GM18867 (cell line): ENCODE results near the gene INHBC.
"Not testable (repeated sequence)": the region's sequence is repeated elsewhere in the genome, so short reads cannot be mapped to it uniquely, and the experiment has no call there.

Source experiments
- ATAC-seq: cut with Tn5 transposase; IDR thresholded peaks from one replicate; pipeline ENCODE4 v1.9.1; 2021; ENCODE audit warnings: mild to moderate bottlenecking, moderate library complexity; ENCODE audit not compliant: unreplicated experiment

The INHBC gene, protein sequence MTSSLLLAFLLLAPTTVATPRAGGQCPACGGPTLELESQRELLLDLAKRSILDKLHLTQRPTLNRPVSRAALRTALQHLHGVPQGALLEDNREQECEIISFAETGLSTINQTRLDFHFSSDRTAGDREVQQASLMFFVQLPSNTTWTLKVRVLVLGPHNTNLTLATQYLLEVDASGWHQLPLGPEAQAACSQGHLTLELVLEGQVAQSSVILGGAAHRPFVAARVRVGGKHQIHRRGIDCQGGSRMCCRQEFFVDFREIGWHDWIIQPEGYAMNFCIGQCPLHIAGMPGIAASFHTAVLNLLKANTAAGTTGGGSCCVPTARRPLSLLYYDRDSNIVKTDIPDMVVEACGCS

DNA sequence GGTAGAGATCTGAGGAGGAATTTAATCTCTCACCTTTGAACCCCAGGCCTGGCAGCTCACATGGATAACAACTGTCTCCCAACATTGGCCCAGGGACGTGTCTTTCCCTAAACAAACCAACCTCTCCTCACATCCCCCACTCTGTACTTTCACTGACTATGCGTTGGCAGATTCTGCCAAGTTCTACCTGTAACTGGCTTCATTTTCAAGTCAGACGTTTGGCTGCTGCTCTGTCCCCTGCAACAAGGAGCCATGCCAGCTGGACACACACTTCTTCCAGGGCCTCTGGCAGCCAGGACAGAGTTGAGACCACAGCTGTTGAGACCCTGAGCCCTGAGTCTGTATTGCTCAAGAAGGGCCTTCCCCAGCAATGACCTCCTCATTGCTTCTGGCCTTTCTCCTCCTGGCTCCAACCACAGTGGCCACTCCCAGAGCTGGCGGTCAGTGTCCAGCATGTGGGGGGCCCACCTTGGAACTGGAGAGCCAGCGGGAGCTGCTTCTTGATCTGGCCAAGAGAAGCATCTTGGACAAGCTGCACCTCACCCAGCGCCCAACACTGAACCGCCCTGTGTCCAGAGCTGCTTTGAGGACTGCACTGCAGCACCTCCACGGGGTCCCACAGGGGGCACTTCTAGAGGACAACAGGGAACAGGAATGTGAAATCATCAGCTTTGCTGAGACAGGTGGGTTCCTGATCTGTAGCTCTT lies at the start of gene INHBC:
TSS of gene INHBC (plus strand) at position 268 of the 707 bp plus-strand sequence. CDS start at position 371, 103 bp downstream.
- ATAC-seq, result no peak

DNA sequence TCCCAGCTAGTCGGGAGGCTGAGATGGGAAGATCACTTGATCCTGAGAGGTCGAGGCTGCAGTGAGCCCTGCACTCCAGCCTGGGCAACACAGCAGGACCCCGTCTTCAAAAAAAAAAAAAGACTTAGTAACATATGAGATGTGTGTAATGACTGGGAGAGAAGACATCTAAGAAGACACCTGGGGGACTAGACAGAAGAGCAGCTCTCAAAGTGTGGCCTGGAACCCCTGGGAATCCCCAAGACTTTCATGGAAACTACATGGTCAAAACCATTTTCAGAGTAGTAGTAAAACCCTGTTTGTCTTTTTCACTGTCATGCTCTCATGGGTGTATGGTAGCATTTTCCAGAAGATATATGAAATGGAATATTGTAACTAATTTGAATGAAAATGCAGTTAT lies 49.0 kb upstream of the INHBC start:
- ATAC-seq, result no peak

DNA sequence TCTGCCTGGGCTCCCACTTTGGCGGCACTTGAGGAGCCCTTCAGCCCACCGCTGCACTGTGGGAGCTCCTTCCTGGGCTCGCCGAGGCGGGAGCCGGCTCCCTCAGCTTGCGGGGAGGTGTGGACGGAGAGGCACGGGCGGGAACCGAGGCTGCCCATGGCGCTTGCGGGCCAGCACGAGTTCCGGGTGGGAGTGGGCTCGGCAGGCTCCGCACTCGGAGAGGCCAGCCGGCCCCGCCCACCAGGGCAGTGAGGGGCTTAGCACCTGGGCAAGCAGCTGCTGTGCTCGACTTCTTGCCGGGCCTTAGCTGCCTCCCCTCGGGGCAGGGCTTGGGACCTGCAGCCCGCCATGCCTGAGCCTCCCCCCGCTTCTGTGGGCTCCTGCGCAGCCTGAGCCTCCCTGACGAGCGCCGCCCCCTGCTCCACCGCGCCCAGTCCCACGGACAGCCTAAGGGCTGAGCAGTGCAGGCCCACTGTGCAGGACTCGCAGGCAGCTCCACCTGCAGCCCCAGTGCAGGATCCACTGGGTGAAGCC lies 48.3 kb upstream of the INHBC start:
- ATAC-seq, result no peak

DNA sequence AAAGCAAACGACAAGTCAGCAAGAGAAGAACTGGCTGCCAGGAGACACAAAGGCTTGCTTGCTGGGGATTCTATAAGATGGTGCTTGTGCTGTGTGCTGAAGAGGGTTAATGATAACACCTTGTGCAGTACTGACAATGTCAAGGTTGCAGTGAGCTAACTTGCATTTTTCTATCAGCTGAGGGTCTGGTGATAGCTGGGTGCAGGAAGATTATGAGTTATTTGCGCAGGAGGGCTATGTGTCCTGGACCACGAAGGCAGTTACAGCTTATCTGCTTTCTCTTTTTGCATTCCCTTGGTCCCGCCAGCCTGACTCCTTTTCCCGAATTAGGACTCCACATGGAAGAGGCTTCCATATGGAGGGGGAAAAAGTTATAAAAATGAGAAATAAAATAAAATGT lies 46.2 kb upstream of the INHBC start:
- ATAC-seq, result no peak

DNA sequence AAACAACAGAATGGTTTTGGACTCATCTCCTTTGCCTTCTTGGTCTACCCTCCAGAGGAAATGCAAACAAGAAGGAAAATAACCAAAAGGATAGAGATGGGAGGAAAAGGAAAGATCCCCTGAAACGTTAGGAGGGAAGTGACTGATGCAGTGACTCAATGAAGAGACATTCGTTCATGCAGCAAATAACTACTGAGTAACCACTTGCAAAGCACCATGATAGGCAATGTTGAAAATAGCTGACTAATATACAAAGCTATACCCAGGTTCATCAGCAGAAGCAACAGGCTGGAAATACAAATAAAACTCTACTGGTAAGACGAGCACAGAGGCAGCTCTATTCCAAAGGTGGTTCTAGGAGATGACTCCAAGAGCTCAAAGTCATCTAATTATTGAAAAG lies 45.6 kb upstream of the INHBC start:
- ATAC-seq, result no peak

DNA sequence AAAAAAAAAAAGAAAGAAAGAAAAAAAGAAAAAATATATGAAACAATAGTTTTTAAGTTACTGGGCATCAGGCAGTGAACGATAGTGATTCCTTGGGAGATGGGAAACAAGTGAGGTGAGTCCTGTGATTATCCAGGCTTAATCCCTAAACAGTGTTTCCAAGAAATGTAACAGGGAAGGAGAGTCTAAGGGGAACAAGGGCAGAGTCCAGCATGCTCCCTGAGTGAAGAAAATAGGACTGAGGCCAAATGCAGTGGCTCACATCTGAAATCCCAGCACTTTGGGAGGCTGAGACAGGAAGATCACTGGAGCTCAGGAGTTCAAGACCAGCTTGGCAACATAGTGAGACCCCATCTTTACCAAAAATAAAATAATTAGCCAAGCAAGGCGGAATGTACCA lies 44.4 kb upstream of the INHBC start:
- no peak for ATAC-seq

DNA sequence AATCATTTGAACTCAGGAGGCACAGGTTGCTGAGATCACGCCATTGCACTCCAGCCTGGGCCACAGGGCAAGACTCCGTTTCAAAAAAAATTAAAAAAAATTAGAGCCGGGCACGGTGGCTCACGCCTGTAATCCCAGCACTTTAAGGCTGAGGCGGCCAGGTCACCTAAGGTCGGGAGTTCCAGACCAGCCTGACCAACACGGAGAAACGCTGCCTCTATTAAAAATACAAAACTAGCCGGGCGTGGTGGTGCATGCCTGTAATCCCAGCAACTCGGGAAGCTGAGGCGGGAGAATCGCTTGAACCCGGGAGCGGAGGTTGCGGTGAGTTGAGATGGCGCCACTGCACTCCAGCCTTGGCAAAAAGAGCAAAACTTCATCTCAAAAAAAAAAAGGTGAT lies 39.5 kb upstream of the INHBC start:
- no peak for ATAC-seq

DNA sequence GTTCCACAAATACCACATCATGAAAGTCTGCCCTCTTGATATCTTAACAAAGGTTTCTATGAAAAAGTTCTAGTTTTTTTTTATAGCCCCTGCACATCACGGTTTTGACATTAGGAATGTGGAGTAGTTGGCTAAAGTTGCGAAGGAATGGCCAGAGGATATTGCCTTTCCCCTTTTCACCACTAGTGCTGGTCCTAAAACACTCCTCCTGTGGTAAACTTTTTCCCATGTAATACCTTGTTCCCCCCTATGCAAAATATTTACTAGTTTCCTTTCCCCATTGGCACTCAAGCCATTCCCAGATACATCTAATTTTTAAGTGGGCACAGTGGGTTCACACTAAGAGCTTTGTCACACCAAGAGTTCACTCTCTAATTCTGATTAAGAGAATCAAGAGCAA lies 37.1 kb upstream of the INHBC start:
- no peak for ATAC-seq

DNA sequence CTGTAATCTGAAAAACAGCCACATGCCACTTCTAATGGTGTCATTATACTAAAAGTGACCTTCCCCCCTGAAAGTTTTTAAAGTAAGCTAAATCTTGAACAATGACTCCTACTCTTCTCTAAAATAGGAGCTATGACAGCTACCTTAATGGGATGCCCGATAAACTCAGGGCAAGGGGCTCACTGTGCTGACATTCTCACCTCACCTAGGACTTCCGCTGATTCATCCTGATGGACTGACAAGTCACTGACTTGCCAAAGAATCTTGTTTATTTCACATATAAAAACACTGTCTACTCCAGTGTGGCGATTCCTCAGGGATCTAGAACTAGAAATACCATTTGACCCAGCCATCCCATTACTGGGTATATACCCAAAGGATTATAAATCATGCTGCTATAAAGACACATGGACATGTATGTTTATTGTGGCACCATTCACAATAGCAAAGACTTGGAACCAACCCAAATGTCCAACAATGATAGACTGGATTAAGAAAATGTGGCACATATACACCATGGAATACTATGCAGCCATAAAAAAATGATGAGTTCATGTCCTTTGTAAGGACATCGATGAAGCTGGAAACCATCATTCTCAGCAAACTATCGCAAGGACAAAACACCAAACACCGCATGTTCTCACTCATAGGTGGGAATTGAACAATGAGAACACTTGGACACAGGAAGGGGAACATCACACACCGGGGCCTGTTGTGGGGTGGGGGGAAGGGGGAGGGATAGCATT lies 34.7 kb upstream of the INHBC start:
- ATAC-seq, result not testable (repeated sequence)

DNA sequence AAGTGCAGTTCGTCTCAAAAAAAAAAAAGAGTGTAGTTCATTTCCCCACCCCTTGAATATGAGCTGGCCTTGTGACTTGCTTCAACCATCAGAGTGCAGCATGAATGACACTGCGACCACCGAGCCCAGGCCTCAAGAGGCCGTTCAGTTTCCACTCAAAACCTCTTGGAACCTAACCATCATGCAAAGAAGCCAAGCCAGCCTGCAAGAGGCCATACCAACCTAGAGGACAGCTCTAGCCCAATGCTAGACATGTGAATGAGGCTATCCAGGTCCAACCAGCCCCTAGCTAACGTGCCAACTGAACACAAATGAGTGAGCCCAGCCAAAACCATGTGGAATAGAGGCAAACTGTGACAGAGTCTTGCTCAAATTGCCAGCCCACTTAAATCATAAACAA lies 33.4 kb upstream of the INHBC start:
- ATAC-seq, result no peak

DNA sequence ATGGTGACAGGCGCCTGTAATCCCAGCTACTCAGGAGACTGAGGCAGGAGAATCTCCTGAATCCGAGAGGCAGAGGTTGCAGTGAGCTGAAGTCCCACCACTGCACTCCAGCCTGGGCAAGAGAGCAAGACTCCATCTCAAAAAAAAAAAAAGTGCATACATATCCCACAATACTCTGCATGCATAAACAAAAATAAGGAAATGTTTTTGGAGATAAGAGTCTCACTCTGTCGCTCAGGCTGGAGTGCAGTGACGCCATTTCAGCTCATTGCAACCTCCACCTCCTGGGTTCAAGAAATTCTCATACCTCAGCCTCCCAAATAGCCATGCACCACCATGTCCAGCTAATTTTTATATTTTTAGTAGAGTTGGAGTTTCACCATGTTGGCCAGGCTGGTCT lies 32.4 kb upstream of the INHBC start:
- ATAC-seq, result not testable (repeated sequence)

DNA sequence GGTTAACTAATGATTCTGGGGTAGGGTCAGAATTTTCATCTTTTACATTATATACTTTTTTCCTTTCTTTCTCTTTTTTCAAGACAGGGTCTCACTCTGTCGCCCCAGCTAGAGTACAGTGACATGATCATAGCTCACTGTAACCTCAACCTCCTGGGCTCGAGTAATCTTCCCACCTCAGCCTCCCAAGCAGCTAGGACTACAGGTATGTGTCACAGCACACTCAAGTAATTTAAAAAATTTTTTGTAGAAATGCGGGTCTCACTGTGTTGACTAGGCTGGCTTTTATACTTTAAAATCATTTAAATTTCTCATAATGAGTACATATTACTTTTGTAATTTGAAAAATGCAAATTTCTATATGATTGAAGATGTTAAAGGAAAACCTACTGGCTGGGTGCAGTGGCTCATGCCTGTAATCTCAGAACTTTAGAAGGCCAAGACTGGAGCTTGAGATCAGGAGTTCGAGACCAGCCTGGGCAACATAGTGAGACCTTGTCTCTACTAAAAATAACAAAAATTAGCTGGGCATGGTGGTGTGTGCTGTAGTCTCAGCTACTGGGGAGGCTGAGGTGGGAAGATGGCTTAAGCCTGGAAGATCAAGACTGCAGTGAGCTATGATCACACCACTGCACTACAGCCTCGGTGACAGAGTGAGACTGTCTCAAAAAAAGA lies 29.5 kb upstream of the INHBC start:
- no peak for ATAC-seq

DNA sequence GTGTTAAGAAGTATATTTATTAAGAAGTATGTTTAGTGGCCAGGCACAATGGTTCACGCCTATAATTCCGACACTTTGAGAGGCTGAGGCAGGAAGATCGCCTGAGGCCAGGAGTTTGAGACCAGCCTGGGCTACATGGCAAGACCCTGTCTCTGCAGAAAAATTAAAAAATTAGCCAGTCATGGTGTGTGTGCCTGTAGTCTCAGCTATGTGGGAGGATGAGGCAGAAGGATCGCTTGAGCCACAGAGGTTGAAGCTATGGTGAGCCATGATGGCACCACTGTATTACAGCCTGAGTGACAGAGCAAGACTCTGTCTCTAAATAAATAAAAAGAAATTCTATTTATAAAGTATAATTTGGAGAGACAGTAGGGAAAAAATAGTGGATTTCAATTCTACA lies 24.1 kb upstream of the INHBC start:
- no peak for ATAC-seq

DNA sequence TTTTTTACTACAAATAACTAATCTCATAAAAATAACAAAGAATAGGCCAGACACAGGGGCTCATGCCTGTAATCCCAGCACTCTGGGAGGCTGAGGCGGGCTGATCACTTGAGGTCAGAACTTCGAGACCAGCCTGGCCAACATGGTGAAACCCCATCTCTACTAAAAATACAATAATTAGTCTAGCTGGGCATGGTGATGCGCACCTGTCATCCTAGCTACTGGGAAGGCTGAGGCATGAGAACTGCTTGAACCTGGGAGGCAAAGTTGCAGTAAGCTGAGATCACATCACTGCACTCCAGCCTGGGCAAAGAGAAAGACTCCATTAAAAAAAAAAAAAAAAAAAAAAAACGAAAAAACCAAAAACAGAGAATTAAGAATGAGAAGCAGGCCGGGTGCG lies 20.4 kb upstream of the INHBC start:
- ATAC-seq, result not testable (repeated sequence)

DNA sequence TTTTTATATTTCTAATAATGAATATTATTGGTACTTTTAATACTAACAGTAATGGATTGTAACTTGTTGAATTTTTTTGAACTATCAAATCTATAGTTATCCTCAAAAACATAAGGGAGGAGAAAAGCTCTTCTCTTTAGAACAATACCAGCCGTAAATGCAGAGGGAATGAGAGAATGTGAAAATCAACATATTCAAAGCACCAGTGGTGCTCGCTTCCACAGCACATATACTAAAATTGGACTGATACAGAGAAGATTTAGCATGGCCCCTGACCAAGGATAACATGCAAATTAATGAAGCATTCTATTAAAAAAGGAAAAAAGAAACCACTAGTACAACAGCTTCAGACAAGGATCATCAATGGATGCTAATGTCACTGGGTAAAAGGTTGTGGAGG lies 19.5 kb upstream of the INHBC start:
- no peak for ATAC-seq

DNA sequence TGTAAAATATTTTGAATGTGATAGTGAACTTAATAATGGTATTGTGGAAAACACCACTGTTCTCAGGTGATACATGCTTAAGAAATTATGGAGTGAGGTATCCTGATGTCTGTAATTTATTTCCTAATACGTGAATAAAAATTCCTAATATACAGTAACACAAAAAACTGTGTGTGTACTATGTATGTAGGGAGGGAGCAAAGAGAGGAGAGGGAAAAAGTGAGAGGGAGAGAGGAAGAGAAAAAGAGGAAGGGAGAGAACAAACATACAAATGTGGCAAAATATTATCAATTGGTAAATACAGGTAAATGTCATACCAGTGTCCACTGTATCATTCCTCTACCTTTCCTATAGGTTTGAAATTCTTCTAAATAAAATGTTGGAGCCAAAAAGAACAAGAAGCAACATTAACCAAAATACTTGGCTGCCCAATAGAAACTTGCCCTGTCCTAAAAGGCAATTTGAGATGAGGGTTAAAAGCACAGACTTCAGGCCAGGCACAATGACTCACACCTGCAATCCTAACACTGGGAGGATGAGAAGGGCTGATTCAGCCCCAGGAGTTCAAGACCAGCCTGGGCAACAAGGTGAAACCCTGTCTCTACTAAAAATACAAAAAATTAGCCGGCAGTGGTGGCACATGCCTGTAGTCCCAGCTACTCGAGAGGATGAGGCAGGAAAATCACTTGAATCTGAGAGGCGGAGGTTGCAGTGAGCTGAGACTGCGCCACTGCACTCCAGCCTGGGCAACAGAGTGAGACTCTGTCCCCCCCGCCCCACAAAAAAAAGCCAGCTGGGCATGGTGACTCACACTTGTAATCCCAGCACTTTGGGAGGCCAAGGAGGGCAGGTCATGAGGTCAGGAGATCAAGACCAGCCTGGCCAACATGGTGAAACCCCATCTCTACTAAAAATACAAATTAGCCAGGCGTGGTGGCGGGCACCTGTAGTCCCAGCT lies 18.3 kb upstream of the INHBC start:
- no peak for ATAC-seq

DNA sequence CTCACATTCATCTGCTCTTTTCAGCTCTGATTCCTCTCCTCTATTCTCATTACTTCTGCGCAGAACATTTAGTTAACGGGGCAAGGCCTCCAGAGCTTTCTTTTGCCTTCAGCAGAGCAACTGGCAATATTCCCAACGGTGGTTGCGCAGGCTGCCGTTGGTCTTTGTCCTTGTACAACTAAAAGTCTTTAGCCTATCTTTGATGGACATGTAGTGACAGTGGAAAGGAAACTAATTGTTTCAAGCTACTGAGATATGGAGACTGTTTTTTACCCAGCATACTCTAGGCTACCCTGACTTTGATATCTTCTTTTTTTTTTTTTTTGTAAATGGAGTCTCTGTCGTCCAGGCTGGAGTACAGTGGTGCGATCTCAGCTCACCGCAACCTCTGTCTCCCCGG lies 16.3 kb upstream of the INHBC start:
- ATAC-seq, result no peak

DNA sequence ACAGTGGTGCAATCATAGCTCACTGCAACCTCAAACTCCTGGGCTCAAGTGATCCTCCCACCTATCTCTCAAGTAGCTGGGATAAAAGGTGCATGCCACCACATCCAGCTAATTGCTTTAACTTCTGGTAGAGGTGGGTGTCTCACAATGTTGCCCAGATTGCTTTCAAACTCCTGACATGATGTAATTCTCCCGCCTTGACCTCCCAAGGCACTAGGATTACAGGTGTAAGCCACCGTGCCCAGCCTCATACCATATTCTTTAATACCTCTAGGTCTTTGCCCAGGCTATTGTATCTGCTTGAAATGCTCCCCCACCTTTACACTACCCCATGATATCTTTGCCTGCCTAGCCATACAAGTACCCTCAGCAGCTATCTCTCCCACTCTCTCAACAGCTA lies 15.1 kb upstream of the INHBC start:
- no peak for ATAC-seq

DNA sequence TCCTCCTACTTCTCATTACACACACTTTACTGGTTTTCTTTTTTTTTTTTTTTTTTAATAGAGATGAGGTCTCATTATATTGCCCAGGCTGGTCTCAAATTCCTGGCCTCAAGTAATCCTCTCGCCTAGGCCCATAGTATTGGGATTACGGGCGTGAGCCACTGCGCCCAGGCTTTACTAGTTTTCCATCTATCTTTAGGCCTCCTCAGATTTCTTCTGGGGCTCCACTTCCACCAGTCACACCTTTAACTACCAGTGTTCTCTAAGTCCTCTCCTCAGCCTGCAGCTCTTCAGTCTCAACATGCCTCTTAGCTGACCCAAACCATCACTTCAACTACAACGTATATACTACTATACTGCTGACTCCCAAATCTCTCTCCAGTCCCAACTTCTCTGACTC lies 14.1 kb upstream of the INHBC start:
- no peak for ATAC-seq

DNA sequence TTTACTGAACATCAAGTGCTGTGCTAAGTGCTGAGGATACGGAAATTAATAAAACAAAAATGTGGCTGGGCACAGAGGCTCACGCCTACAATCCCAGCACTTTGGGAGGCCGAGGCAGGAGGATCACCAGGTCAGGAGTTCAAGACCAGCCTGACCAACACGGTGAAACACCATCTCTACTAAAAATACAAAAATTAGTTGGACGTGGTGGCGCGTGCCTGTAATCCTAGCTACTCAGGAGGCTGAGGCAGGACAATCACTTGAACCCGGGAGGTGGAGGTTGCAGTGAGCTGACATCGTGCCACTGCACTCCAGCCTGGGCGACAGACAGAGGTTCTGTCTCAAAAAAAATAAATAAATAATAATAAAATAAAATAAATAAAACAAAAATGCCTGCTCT lies 7.6 kb upstream of the INHBC start:
- not testable (repeated sequence) for ATAC-seq
